Ascending aorta (tissue), 2 donors: ENCODE measurements around the gene GRIK3. TPM values are rescaled to one million over a fixed set of nuclear protein-coding genes. Genes with fewer than 3 reads are reported as not detected.

Source experiments
- DNase-seq, 2 donors: peaks; one replicate each; pipeline ENCODE4 v3.0.0-alpha.2; 2019; ENCODE audit warnings: low spot score in 2 of 2
- H3K27ac ChIP-seq, 2 donors: fragments of 200-600 bp; sonication (generic); one replicate each; pipeline ENCODE4 v1.5.1; 2016 to 2017; ENCODE audit warnings: mild to moderate bottlenecking in 1 of 2
- H3K27me3 ChIP-seq: fragments of 200-600 bp; sonication (generic); one replicate; pipeline ENCODE4 v1.5.1; 2017
- H3K36me3 ChIP-seq, 2 donors: fragments of 200-600 bp; sonication (generic); one replicate each; pipeline ENCODE4 v1.5.1; 2016
- H3K4me1 ChIP-seq, 2 donors: fragments of 200-600 bp; sonication (generic); one replicate each; pipeline ENCODE4 v1.5.1; 2016 to 2017; ENCODE audit warnings: mild to moderate bottlenecking in 1 of 2
- H3K4me3 ChIP-seq, 2 donors: fragments of 200-600 bp; sonication (generic); one replicate each; pipeline ENCODE4 v1.5.1; 2016 to 2017; ENCODE audit warnings: mild to moderate bottlenecking in 1 of 2
- H3K9me3 ChIP-seq, 2 donors: fragments of 200-600 bp; sonication (generic); one replicate each; pipeline ENCODE4 v1.5.1; 2016
- intact Hi-C: fragments of 100-400 bp; cut with DNase I; formaldehyde crosslinking; loops from one replicate; pipeline ENCODE4 v1.15.1; 2023
- total RNA-seq: library from RNA; depleted of rRNA; stranded (reverse); fragments of >200 nt; gene quantifications from one replicate; pipeline ENCODE4 v1.1.0, GENCODE V29; 2016
- TF ChIP-seq, protein P1 (sequence below), 3 experiments: fragments of 200-600 bp in 2 of 3; fragments of 450-650 bp in 1 of 3; sonication (generic) in 2 of 3; IDR thresholded peaks; one replicate each; pipeline ENCODE4 v1.5.1; 2016 to 2019; ENCODE audit warnings: antibody characterized with exemption in 3 of 3, mild to moderate bottlenecking in 1 of 3, moderate library complexity in 1 of 3

Gene GRIK3
- total RNA-seq, 1 donor from 2014 or later = under 0.01 TPM

DNA sequence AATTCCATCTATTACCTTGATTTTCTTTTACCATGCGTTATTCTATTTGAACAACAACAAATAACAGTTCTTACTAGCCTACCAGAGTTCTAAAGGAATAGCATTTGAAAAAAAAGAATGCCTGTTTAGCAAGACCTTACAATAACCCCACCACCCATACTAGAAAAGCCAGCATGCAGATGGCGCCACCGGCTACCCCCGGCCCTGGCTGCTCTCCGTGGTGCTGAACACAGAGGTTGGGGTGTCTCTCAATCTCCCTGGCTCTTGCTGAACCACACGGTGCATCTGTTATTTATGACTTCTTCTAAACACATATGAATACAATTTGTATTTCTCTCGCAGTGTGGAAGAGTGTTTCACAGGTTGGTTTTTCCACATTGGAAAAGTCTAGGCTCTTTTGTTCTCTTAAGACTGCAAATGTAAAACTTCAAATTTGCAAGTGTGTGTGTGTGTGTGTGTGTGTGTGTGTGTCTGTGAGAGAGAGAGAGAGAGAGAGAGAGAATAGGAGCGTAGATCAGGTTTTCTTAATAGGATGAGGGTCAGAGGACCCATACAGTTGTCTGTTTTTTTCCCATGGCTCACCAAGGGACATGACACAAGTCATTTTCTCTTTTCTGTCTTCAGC is 13.6 kb downstream of the GRIK3 start:
- H3K9me3 ChIP-seq = no peaks in the 10 kb centered on the region
- TF ChIP-seq, protein P1, sequence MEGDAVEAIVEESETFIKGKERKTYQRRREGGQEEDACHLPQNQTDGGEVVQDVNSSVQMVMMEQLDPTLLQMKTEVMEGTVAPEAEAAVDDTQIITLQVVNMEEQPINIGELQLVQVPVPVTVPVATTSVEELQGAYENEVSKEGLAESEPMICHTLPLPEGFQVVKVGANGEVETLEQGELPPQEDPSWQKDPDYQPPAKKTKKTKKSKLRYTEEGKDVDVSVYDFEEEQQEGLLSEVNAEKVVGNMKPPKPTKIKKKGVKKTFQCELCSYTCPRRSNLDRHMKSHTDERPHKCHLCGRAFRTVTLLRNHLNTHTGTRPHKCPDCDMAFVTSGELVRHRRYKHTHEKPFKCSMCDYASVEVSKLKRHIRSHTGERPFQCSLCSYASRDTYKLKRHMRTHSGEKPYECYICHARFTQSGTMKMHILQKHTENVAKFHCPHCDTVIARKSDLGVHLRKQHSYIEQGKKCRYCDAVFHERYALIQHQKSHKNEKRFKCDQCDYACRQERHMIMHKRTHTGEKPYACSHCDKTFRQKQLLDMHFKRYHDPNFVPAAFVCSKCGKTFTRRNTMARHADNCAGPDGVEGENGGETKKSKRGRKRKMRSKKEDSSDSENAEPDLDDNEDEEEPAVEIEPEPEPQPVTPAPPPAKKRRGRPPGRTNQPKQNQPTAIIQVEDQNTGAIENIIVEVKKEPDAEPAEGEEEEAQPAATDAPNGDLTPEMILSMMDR (IDR thresholded peaks at IDR 0.05) = no peak
- no peaks in the 10 kb centered on the region for H3K27me3 ChIP-seq
- no peak for DNase-seq
- H3K4me3 ChIP-seq = no peak overlapping the region
- H3K27ac ChIP-seq = no peak overlapping the region
- H3K4me1 ChIP-seq = no peaks in the 10 kb centered on the region
- intact Hi-C loops = no loop called here
- H3K36me3 ChIP-seq = no peaks in the 10 kb centered on the region

DNA sequence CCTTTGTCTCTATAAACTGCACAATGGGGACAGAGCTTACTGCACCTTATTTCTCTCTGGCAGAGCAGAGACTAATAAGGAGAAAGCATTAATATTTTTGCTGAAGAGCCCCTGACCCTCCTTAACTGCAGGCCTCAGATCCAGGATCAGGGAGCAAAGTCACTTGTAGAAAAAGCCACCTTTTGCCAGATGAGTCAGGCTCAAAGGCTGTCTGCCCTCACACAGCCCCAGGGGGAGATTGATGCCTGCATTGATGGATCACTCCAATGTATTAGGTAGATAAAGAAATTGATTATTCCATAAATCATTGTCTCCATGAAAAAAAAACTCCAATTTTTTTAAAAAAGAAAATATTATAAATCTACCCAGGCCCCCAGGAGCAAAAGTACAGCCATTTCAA is 15.8 kb downstream of the GRIK3 start:
- intact Hi-C loops = no loop called here
- no peaks in the 10 kb centered on the region for H3K36me3 ChIP-seq
- no peaks in the 10 kb centered on the region for H3K27me3 ChIP-seq
- no peak overlapping the region for H3K4me3 ChIP-seq
- TF ChIP-seq, protein P1 (IDR thresholded peaks at IDR 0.05) = no peak
- no peaks in the 10 kb centered on the region for H3K4me1 ChIP-seq
- no peak for DNase-seq
- no peaks in the 10 kb centered on the region for H3K9me3 ChIP-seq
- no peak overlapping the region for H3K27ac ChIP-seq

DNA sequence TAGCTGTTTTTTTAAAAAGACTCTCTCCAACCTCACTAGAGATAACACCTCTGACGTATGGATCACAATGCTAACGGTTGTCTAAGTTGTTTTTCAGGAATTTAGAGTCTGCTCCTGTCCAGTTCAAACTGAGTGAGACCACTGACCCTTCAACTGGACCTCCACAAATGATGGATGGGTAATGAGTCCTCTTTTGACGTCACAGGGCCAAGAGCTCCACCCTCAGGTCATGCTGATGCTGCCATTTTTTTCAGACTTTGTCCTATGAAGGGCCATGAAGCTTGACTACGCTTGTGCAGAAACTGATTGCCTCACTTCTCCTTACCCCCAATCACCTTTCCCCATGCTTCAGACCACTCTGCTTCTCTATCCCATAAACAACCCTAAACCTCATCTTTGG is 16.6 kb downstream of the GRIK3 start:
- Histone ChIP-seq H3K4me1 (no peaks in the 10 kb centered on the region), H3K9me3 (no peaks in the 10 kb centered on the region), H3K27me3 (no peaks in the 10 kb centered on the region), H3K4me3 (no peak overlapping the region), H3K27ac (no peak overlapping the region), H3K36me3 (no peaks in the 10 kb centered on the region)
- intact Hi-C loops = no loop called here
- TF ChIP-seq, protein P1 (IDR thresholded peaks at IDR 0.05) = no peak
- no peak for DNase-seq

DNA sequence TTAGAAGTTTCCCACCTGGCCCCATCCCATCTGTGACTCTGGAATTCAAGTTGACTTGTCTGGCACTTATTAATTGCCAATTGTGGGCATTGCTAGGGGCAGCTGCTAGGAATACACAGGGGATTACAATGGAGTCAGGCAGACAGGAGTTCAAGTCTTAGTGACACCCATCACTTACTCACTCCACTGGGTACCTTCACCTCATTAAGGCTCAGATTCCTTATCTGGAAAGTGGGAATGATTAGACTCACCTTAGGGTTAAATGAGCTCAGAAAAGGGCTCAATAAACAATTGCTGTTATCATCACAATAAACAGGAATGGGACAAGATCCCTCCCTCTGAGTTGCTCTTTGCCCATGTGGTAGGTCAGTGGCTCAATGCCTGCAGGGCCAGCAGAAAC is 18.2 kb downstream of the GRIK3 start:
- intact Hi-C loops = no loop called here
- H3K4me3 ChIP-seq = no peak overlapping the region
- TF ChIP-seq, protein P1 (IDR thresholded peaks at IDR 0.05) = no peak
- H3K9me3 ChIP-seq = no peaks in the 10 kb centered on the region
- H3K36me3 ChIP-seq = no peaks in the 10 kb centered on the region
- no peak overlapping the region for H3K27ac ChIP-seq
- DNase-seq = no peak
- H3K27me3 ChIP-seq = no peaks in the 10 kb centered on the region
- no peaks in the 10 kb centered on the region for H3K4me1 ChIP-seq

DNA sequence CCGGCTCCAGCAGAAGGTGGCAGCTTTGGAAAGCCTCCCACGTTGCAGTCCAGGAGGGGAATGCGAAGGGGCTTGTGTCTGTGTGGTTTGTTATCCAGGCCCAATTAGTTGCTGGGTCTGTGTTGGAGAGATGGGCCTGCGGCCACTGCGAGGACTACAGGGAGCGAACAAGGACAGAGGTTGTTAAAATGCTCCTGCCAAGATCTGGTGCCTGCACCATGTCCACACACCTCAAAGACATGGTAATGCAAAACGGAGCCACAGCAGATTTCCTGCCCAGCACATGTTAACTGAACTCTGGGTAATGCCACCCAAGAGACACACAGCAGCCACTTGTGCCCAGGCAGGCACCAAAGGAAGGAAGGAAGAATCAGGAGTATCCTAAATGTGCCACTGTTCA is 18.6 kb downstream of the GRIK3 start:
- intact Hi-C loops = no loop called here
- H3K36me3 ChIP-seq = no peaks in the 10 kb centered on the region
- H3K27ac ChIP-seq = no peak overlapping the region
- no peak for DNase-seq
- TF ChIP-seq, protein P1 (IDR thresholded peaks at IDR 0.05) = no peak
- no peaks in the 10 kb centered on the region for H3K9me3 ChIP-seq
- no peaks in the 10 kb centered on the region for H3K27me3 ChIP-seq
- no peaks in the 10 kb centered on the region for H3K4me1 ChIP-seq
- H3K4me3 ChIP-seq = no peak overlapping the region

DNA sequence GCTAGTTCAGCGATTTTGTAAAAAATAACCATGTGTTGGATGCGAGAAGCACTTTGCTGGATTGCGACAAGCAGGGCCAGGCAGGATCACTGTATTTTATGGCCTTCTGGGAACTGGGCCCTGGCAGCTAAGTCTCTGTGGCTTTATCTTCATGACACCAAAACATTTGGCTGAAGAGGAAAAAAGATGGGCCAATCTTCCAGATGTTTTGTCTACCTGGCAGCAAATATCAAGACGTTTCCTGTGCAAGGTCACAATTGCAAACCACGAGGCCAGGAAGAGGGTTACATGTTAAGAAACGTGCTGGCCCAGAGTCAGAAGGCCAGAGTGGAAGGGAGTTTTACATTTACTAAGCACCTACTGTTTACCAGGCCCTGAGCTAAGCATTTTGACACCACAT is 22.1 kb downstream of the GRIK3 start:
- DNase-seq = no peak
- TF ChIP-seq, protein P1 (IDR thresholded peaks at IDR 0.05) = no peak
- intact Hi-C loops = no loop called here
- H3K4me3 ChIP-seq = no peak overlapping the region
- no peaks in the 10 kb centered on the region for H3K4me1 ChIP-seq
- H3K9me3 ChIP-seq = no peaks in the 10 kb centered on the region
- H3K27ac ChIP-seq = no peak overlapping the region
- no peaks in the 10 kb centered on the region for H3K36me3 ChIP-seq
- H3K27me3 ChIP-seq = no peaks in the 10 kb centered on the region
